Effector CD4-positive, alpha-beta T cell (primary cell): ENCODE data around the gene VSX1.

Source experiments
- DNase-seq: peaks from one replicate; pipeline ENCODE4 v3.0.0-alpha.2; 2020

The VSX1 gene

GRCh38 chr20:25038591-25039015 is 43.3 kb downstream of the VSX1 start:
- no peak for DNase-seq

GRCh38 chr20:25038103-25038410 is 43.9 kb downstream of the VSX1 start:
- DNase-seq = no peak

- DNase-seq = no peak
Observed at GRCh38 chr20:25037288-25038102, 44.4 kb downstream of the VSX1 start.

- DNase-seq = no peak
Observed at GRCh38 chr20:25036331-25036936, 45.5 kb downstream of the VSX1 start.

- no peak for DNase-seq
Observed at GRCh38 chr20:25035921-25036320, 46.0 kb downstream of the VSX1 start.

GRCh38 chr20:25033924-25034300 is 48.0 kb downstream of the VSX1 start:
- DNase-seq = no peak

GRCh38 chr20:25033265-25033923 is 48.5 kb downstream of the VSX1 start:
- no peak for DNase-seq

GRCh38 chr20:25032478-25033264 is 49.3 kb downstream of the VSX1 start:
- no peak for DNase-seq

GRCh38 chr20:25032065-25032477 is 49.9 kb downstream of the VSX1 start:
- no peak for DNase-seq

GRCh38 chr20:25031241-25031640 is 50.7 kb downstream of the VSX1 start:
- no peak for DNase-seq

- DNase-seq = no peak
Observed at GRCh38 chr20:25030649-25031207, 51.2 kb downstream of the VSX1 start.

GRCh38 chr20:25030007-25030648 is 51.8 kb downstream of the VSX1 start:
- no peak for DNase-seq

GRCh38 chr20:25025986-25026605 is 55.8 kb downstream of the VSX1 start:
- no peak for DNase-seq
